Measurements from ENCODE around the gene SLC6A3. TPM values are rescaled to one million over a fixed set of nuclear protein-coding genes. Genes with fewer than 3 reads are reported as not detected.

Gene SLC6A3
- total RNA-seq, 1 donor from 2014 or later, result not detected

Other genes with a start within 250 kb of the SLC6A3 start
- gene SLC6A19, start 243.8 kb downstream of the SLC6A3 start, total RNA-seq, result 0.73 TPM
- not detected for gene SLC6A18, start 220.1 kb downstream of the SLC6A3 start, total RNA-seq
- 0.10 TPM for gene TERT, start 150.4 kb downstream of the SLC6A3 start, total RNA-seq
- gene CLPTM1L, start 100.3 kb downstream of the SLC6A3 start, total RNA-seq, result 147 TPM
- 8.9 TPM for gene LPCAT1, start 78.5 kb upstream of the SLC6A3 start, total RNA-seq

All from left lobe of liver (tissue), 1 donor.